Measurements from ENCODE around the gene PHLDA1. TPM values are rescaled to one million over a fixed set of nuclear protein-coding genes. Genes with fewer than 3 reads are reported as not detected.

PHLDA1 gene
- total RNA-seq, 1 experiment from 2014 or later = 181 TPM

DNA sequence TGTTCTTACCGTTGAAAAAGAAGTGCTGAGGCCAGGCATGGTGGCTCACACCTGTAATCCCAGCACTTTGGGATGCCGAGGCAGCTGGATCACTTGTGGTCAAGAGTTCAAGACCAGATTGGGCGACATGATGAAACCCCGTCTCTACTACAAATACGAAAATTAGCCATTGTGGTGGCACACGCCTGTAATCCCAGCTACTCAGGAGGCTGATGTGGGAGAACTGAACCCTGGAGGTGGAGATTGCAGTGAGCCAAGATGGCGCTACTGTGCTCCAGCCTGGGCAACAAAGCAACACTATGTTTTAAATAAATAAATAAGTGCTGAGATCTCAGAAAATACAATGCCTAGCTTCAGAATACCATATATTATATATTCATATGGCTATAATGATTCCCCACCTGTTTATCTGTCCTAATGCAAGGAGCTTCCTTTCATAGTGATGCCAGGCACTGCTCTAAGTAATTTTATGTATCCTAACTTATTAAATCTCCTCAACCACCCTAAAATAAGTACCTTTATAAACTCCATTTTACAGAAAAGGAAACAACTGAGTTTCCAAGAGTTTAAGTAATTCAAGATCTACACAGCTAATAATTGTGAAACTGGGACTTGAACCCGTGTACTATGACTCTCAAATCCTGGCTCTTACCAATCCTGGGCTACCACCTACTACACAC lies 7.3 kb downstream of the PHLDA1 start:
- POLR2A ChIA-PET (ENCODE audit: unreplicated experiment) = interaction anchor here (0.7 to 1.0 kb wide), 3 partner anchors 7 to 161 kb away, joined by 4 to 6 read pairs (median 5); partner anchors contain the start of gene PHLDA1
- TF ChIP-seq EZH2phosphoT487 (IDR thresholded peaks at IDR 0.05; ENCODE audit: borderline replicate concordance, low read length) (no peak), EZH2 (IDR thresholded peaks at IDR 0.05; ENCODE audit: low read length, unreplicated experiment) (no peak)
- TF ChIP-seq, protein P1, sequence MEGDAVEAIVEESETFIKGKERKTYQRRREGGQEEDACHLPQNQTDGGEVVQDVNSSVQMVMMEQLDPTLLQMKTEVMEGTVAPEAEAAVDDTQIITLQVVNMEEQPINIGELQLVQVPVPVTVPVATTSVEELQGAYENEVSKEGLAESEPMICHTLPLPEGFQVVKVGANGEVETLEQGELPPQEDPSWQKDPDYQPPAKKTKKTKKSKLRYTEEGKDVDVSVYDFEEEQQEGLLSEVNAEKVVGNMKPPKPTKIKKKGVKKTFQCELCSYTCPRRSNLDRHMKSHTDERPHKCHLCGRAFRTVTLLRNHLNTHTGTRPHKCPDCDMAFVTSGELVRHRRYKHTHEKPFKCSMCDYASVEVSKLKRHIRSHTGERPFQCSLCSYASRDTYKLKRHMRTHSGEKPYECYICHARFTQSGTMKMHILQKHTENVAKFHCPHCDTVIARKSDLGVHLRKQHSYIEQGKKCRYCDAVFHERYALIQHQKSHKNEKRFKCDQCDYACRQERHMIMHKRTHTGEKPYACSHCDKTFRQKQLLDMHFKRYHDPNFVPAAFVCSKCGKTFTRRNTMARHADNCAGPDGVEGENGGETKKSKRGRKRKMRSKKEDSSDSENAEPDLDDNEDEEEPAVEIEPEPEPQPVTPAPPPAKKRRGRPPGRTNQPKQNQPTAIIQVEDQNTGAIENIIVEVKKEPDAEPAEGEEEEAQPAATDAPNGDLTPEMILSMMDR (conservative IDR thresholded peaks at IDR 0.05; ENCODE audit: low read depth, low read length) = no peak
- Histone ChIP-seq H3K9me3 (ENCODE audit: low read length) (no peaks in the 10 kb centered on the region), H3K9ac (ENCODE audit: low read length) (no peak overlapping the region), H4K20me1 (ENCODE audit: low read length) (peaks cover 18% of the 10 kb centered on the region), H3K9me2 (replicated peaks; ENCODE audit: low read length) (no peaks in the 10 kb centered on the region), H3F3A (ENCODE audit: low read length, unreplicated experiment) (peaks cover 67% of the 10 kb centered on the region), H3K27ac (ENCODE audit: low read length) (peak overlapping the region; percentile 94), H3K27me3 (ENCODE audit: low read length) (no peaks in the 10 kb centered on the region), H3K79me2 (ENCODE audit: low read length) (peaks cover 30% of the 10 kb centered on the region), H2AFZ (ENCODE audit: low read length) (no peak overlapping the region), H3K4me2 (ENCODE audit: low read length) (no peak overlapping the region), H3K36me3 (ENCODE audit: low read depth, low read length) (peaks cover 16% of the 10 kb centered on the region), H3K4me3 (ENCODE audit: low read length) (no peak overlapping the region), H3K4me1 (ENCODE audit: insufficient read depth, low read length) (peaks cover 69% of the 10 kb centered on the region)
- CTCF ChIA-PET = interaction anchor here (0.6 to 0.7 kb wide), 4 partner anchors 27 to 174 kb away, joined by 3 read pairs; no protein-coding TSS in a partner anchor
- intact Hi-C loops (cut with micrococcal nuclease) = loop anchor here (5.0 kb wide), 3 partner anchors 302 to 462 kb away; no protein-coding TSS in a partner anchor
- BruUV-seq (replicated peaks) = no TSS peak
- ATAC-seq = no peak
- peak; percentile 29 for DNase-seq

DNA sequence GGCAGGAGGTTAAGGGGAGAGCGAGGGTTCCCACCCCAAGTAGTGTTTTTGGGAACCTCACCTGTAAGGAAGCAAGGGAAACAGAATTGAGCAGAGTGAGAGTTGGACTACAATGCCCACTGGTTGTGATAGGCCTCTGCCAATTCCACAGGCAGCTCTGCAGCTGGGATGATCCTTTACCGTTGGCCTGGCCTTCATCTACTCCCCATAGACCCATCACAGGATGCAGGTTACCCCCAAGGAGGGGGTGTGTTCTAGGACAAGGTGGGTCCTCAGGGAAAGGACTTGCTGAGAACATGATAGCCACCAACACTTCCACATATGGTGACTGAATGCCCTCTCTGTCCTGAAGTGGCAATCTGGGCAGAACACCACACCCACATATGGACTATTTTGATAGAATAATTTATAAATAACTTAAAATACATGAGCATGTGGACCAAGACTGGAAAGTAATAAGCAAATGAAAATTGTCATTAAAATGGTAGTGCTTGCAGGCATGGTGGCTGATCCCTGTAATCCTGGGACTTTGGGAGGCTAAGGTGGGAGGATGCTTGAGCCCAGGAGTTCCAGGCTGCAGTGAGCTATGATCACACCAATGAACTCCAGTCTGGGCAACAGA lies 8.4 kb downstream of the PHLDA1 start:
- Histone ChIP-seq H3F3A (ENCODE audit: low read length, unreplicated experiment) (peaks cover 56% of the 10 kb centered on the region), H3K36me3 (ENCODE audit: low read depth, low read length) (peaks cover 5% of the 10 kb centered on the region), H2AFZ (ENCODE audit: low read length) (no peak overlapping the region), H3K9ac (ENCODE audit: low read length) (no peak overlapping the region), H3K27me3 (ENCODE audit: low read length) (no peaks in the 10 kb centered on the region), H3K27ac (ENCODE audit: low read length) (peak overlapping the region; percentile 96), H3K9me2 (replicated peaks; ENCODE audit: low read length) (no peaks in the 10 kb centered on the region), H3K4me3 (ENCODE audit: low read length) (no peak overlapping the region), H3K4me1 (ENCODE audit: insufficient read depth, low read length) (peaks cover 76% of the 10 kb centered on the region), H4K20me1 (ENCODE audit: low read length) (peaks cover 7% of the 10 kb centered on the region), H3K9me3 (ENCODE audit: low read length) (no peaks in the 10 kb centered on the region), H3K4me2 (ENCODE audit: low read length) (no peak overlapping the region), H3K79me2 (ENCODE audit: low read length) (peaks cover 19% of the 10 kb centered on the region)
- intact Hi-C loops (cut with micrococcal nuclease) = loop anchor here (5.0 kb wide), 3 partner anchors 301 to 461 kb away; no protein-coding TSS in a partner anchor
- DNase-seq (peak; percentile 8), ATAC-seq (no peak)
- TF ChIP-seq EZH2 (IDR thresholded peaks at IDR 0.05; ENCODE audit: low read length, unreplicated experiment) (no peak), EZH2phosphoT487 (IDR thresholded peaks at IDR 0.05; ENCODE audit: borderline replicate concordance, low read length) (no peak)
- TF ChIP-seq, protein P1 (conservative IDR thresholded peaks at IDR 0.05; ENCODE audit: low read depth, low read length) = no peak
- ChIA-PET POLR2A (ENCODE audit: unreplicated experiment) (interaction anchor here (1.0 kb wide), 2 partner anchors 8 to 160 kb away, joined by 4 to 5 read pairs; partner anchors contain the start of gene PHLDA1), CTCF (no interaction called here)
- no TSS peak for BruUV-seq (replicated peaks)

All from PC-3 (cell line).